ENCODE results near the gene SND1. TPM values are rescaled to one million over a fixed set of nuclear protein-coding genes. Genes with fewer than 3 reads are reported as not detected.

Gene SND1
- total RNA-seq, 1 experiment from 2014 or later, result 274 TPM

DNA sequence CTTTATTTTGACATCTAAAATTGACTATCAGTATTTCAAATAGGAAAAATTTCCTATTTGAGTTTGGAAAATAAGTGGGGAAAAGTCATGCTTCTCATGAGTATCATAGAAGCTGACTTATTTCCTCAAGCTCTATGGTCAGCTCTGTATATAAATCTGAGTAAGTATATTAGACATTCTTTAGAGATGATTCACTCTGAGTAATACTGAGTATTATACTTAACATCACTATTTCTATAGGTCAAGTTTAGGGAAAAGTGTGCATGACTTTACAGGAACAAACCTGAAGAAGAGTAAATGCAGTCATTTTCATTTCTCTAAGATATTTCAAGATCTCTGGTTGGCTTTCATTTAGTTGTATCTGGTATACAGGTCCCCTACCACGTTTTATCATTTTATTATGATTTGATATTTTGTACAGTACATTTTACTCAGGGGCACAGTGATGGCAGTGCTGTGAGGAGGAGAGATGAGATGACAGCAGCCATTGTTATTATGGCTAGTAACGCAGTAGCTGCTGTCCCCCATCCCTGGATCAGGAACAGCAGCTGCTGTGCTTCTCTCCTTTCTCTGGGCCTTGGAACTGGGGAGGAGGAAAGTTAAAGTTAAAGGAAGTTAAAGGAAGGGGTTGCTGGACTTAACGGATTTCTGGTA is 15.2 kb downstream of the SND1 start:
- H3K4me1 Mint-ChIP-seq (ENCODE audit: low read depth, unreplicated experiment), result peaks cover 14% of the 10 kb centered on the region
- ChIA-PET POLR2A (no interaction called here), CTCF (no interaction called here)
- Histone ChIP-seq H3K27me3 (replicated peaks; ENCODE audit: control insufficient read depth, insufficient read depth, low read length) (no peaks in the 10 kb centered on the region), H3K4me3 (ENCODE audit: low read depth, low read length) (no peak overlapping the region), H3K4me1 (no peaks in the 10 kb centered on the region), H3K36me3 (ENCODE audit: control insufficient read depth, insufficient read depth, low read length) (no peaks in the 10 kb centered on the region), H3K9me3 (no peaks in the 10 kb centered on the region)
- TF ChIP-seq, protein P1, sequence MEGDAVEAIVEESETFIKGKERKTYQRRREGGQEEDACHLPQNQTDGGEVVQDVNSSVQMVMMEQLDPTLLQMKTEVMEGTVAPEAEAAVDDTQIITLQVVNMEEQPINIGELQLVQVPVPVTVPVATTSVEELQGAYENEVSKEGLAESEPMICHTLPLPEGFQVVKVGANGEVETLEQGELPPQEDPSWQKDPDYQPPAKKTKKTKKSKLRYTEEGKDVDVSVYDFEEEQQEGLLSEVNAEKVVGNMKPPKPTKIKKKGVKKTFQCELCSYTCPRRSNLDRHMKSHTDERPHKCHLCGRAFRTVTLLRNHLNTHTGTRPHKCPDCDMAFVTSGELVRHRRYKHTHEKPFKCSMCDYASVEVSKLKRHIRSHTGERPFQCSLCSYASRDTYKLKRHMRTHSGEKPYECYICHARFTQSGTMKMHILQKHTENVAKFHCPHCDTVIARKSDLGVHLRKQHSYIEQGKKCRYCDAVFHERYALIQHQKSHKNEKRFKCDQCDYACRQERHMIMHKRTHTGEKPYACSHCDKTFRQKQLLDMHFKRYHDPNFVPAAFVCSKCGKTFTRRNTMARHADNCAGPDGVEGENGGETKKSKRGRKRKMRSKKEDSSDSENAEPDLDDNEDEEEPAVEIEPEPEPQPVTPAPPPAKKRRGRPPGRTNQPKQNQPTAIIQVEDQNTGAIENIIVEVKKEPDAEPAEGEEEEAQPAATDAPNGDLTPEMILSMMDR (IDR thresholded peaks at IDR 0.05; ENCODE audit: insufficient read depth in 1 of 2, low read depth in 1 of 2, low read length in 1 of 2, severe bottlenecking in 1 of 2, unreplicated experiment in 1 of 2), result no peak
- BruUV-seq (replicated peaks), result no TSS peak
- H3K27me3 Mint-ChIP-seq (ENCODE audit: insufficient read depth, unreplicated experiment), result no peaks in the 10 kb centered on the region
- no peaks in the 10 kb centered on the region for H3K9me3 Mint-ChIP-seq (ENCODE audit: unreplicated experiment)
- H3K36me3 Mint-ChIP-seq (ENCODE audit: insufficient read depth, unreplicated experiment), result peaks cover 87% of the 10 kb centered on the region
- H3K27ac Mint-ChIP-seq (ENCODE audit: unreplicated experiment), result peak overlapping the region; percentile 23
- no peak overlapping the region for H3K4me3 Mint-ChIP-seq (ENCODE audit: unreplicated experiment)
- DNase-seq, result no peak
- intact Hi-C loops (cut with micrococcal nuclease; ENCODE audit: unreplicated experiment), result no loop called here

DNA sequence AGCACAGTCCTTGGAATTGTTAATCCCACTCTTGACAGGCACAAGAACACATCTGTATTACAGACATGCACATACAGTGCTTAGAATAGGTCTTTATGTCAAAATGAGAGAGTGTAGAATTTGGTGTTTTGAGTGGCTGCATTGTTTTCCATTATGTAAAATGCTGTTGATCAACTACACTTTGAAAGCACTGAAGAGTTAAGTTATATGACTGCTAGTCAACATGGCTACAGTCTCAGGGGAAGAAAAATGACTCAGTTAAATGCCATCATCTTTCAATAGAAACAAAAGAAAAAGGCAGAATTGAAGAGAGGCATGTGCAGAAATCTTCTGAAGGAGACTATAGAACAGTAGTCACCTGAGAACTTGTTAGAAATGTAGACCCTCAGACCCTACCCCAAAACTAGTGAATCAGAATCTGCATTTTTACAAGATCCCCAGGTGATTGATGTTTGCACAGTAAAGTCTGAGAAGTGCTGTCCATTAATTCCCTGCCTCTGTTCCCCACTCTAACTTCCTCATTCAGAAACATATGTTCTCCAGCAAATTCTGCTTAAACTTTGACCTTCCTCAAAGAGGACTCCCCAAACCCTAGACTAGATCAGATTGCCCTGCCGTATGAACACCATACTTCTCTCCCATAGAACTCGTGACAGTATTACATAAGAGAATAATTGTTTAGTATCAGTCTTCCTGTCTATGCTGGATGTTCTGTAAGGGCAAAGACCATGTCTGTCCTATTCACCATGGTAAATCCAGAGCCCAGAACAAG is 16.0 kb downstream of the SND1 start:
- no TSS peak for BruUV-seq (replicated peaks)
- H3K4me1 ChIP-seq, result no peaks in the 10 kb centered on the region
- Mint-ChIP-seq H3K9me3 (ENCODE audit: unreplicated experiment) (no peaks in the 10 kb centered on the region), H3K4me3 (ENCODE audit: unreplicated experiment) (no peak overlapping the region), H3K27me3 (ENCODE audit: insufficient read depth, unreplicated experiment) (no peaks in the 10 kb centered on the region), H3K27ac (ENCODE audit: unreplicated experiment) (peak overlapping the region; percentile 23), H3K36me3 (ENCODE audit: insufficient read depth, unreplicated experiment) (peaks cover 84% of the 10 kb centered on the region), H3K4me1 (ENCODE audit: low read depth, unreplicated experiment) (peaks cover 14% of the 10 kb centered on the region)
- no peak overlapping the region for H3K4me3 ChIP-seq (ENCODE audit: low read depth, low read length)
- POLR2A ChIA-PET, result no interaction called here
- H3K9me3 ChIP-seq, result no peaks in the 10 kb centered on the region
- CTCF ChIA-PET, result no interaction called here
- no peaks in the 10 kb centered on the region for H3K27me3 ChIP-seq (replicated peaks; ENCODE audit: control insufficient read depth, insufficient read depth, low read length)
- no peak for DNase-seq
- H3K36me3 ChIP-seq (ENCODE audit: control insufficient read depth, insufficient read depth, low read length), result no peaks in the 10 kb centered on the region
- intact Hi-C loops (cut with micrococcal nuclease; ENCODE audit: unreplicated experiment), result no loop called here
- TF ChIP-seq, protein P1 (IDR thresholded peaks at IDR 0.05; ENCODE audit: insufficient read depth in 1 of 2, low read depth in 1 of 2, low read length in 1 of 2, severe bottlenecking in 1 of 2, unreplicated experiment in 1 of 2), result no peak

DNA sequence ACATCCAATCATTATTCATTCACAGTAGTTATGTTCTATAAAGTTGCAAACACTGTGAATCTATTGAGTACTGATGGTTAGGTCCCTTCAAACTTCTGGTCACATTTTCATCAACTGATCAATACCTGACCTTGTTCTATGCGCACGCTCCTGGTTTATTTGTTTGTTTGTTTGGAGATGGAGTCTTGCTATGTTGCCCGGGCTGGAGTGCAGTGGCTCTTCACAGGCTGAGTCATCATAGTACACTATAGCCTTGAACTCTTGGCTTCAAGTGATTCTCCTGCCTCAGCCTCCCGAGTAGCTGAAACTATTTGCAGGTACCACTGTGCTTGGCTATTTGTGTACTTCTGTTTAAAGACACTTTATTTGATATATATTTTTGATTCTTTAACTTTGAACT is 19.3 kb downstream of the SND1 start:
- no peak for DNase-seq
- H3K27ac Mint-ChIP-seq (ENCODE audit: unreplicated experiment), result no peak overlapping the region
- H3K4me3 Mint-ChIP-seq (ENCODE audit: unreplicated experiment), result no peak overlapping the region
- Histone ChIP-seq H3K36me3 (ENCODE audit: control insufficient read depth, insufficient read depth, low read length) (no peaks in the 10 kb centered on the region), H3K9me3 (no peaks in the 10 kb centered on the region), H3K4me1 (no peaks in the 10 kb centered on the region; the same call in 1 of the 2 replicates), H3K4me3 (ENCODE audit: low read depth, low read length) (no peak overlapping the region), H3K27me3 (replicated peaks; ENCODE audit: control insufficient read depth, insufficient read depth, low read length) (no peaks in the 10 kb centered on the region)
- no peaks in the 10 kb centered on the region for H3K9me3 Mint-ChIP-seq (ENCODE audit: unreplicated experiment)
- H3K27me3 Mint-ChIP-seq (ENCODE audit: insufficient read depth, unreplicated experiment), result no peaks in the 10 kb centered on the region
- no TSS peak for BruUV-seq (replicated peaks)
- TF ChIP-seq, protein P1 (IDR thresholded peaks at IDR 0.05; ENCODE audit: insufficient read depth in 1 of 2, low read depth in 1 of 2, low read length in 1 of 2, severe bottlenecking in 1 of 2, unreplicated experiment in 1 of 2), result no peak
- H3K36me3 Mint-ChIP-seq (ENCODE audit: insufficient read depth, unreplicated experiment), result peaks cover 80% of the 10 kb centered on the region
- H3K4me1 Mint-ChIP-seq (ENCODE audit: low read depth, unreplicated experiment), result peaks cover 21% of the 10 kb centered on the region
- CTCF ChIA-PET, result no interaction called here
- POLR2A ChIA-PET, result no interaction called here
- intact Hi-C loops (cut with micrococcal nuclease; ENCODE audit: unreplicated experiment), result no loop called here
